Stimulated activated naive CD8-positive, alpha-beta T cell treated with anti-CD3 and anti-CD28 coated beads, Interleukin-15, amount 100 ng/mL, for 72 hours (primary cell): ENCODE data around the gene DPM3.

Experiments
- ATAC-seq: fragments of 150-1000 bp; cut with Tn5 transposase; 2 replicates; pipeline ENCODE4 v1.10.0; 2021; ENCODE audit warnings: mild to moderate bottlenecking, moderate library complexity
- DNase-seq, 2 donors: peaks; one replicate each; pipeline ENCODE4 v3.0.0; 2021 to 2022
- H3K27ac Mint-ChIP-seq, 2 donors: one replicate each; pipeline ENCODE4 v1.8.0; 2022; ENCODE audit warnings: mild to moderate bottlenecking in 2 of 2, mixed read lengths in 2 of 2, moderate library complexity in 2 of 2
- H3K27me3 Mint-ChIP-seq: one replicate; pipeline ENCODE4 v1.8.0; 2022; ENCODE audit warnings: mixed read lengths
- H3K4me1 Mint-ChIP-seq: one replicate; pipeline ENCODE4 v1.8.0; 2022; ENCODE audit warnings: mild to moderate bottlenecking, mixed read lengths
- H3K4me3 Mint-ChIP-seq, 2 donors: one replicate each; pipeline ENCODE4 v1.8.0; 2022; ENCODE audit warnings: mild to moderate bottlenecking in 2 of 2, mixed read lengths in 2 of 2, moderate library complexity in 1 of 2
- H3K9me3 Mint-ChIP-seq, 2 donors: one replicate each; pipeline ENCODE4 v1.8.0; 2022; ENCODE audit warnings: mixed read lengths in 2 of 2

The DPM3 gene

DNA sequence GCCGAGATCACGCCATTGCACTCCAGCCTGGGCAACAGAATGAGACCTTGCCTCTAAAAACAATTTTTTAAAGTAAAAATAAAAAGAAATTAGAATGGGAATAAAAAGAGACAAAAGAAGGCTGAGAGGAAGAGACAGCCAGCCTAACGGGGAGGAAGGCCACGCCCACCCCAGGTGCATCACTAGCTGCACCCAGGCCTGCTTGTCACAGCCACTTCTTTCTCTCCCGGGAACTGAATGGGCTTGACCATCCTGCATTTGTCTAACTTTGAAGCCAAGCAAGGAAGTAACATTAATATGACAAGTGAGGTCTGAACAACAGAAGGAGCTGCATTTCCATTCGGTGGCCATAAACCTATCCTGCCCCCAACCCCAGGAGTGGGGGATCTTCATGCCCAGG, 33.5 kb downstream of the DPM3 start:
- no peak for DNase-seq
- no peak overlapping the region for H3K4me3 Mint-ChIP-seq
- ATAC-seq = no peak
- H3K27me3 Mint-ChIP-seq = no peaks in the 10 kb centered on the region
- H3K4me1 Mint-ChIP-seq = no peaks in the 10 kb centered on the region
- no peak overlapping the region for H3K27ac Mint-ChIP-seq
- no peaks in the 10 kb centered on the region for H3K9me3 Mint-ChIP-seq

DNA sequence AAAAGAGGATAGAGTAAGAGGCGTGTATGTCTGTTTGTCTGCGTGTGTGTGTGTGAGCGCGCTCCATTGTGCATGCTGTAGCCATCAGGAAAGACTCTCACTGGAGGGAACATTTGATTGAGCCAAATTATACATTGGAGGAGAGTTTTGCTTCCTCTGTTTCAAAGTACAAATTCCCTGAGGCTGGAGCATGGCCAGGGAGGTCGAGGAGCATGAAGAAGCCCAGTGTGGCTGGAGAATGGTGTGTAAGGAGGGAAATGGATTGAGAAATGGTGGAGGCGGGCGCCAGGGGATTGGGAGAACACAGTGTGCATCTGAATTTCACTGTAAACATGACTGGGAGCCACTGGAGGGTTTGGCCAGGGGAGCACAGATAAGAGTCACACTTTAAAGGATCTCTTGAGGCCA, 34.7 kb downstream of the DPM3 start:
- Mint-ChIP-seq H3K27me3 (no peaks in the 10 kb centered on the region), H3K4me3 (no peak overlapping the region), H3K4me1 (no peaks in the 10 kb centered on the region), H3K9me3 (no peaks in the 10 kb centered on the region), H3K27ac (no peak overlapping the region)
- no peak for DNase-seq
- ATAC-seq = no peak

DNA sequence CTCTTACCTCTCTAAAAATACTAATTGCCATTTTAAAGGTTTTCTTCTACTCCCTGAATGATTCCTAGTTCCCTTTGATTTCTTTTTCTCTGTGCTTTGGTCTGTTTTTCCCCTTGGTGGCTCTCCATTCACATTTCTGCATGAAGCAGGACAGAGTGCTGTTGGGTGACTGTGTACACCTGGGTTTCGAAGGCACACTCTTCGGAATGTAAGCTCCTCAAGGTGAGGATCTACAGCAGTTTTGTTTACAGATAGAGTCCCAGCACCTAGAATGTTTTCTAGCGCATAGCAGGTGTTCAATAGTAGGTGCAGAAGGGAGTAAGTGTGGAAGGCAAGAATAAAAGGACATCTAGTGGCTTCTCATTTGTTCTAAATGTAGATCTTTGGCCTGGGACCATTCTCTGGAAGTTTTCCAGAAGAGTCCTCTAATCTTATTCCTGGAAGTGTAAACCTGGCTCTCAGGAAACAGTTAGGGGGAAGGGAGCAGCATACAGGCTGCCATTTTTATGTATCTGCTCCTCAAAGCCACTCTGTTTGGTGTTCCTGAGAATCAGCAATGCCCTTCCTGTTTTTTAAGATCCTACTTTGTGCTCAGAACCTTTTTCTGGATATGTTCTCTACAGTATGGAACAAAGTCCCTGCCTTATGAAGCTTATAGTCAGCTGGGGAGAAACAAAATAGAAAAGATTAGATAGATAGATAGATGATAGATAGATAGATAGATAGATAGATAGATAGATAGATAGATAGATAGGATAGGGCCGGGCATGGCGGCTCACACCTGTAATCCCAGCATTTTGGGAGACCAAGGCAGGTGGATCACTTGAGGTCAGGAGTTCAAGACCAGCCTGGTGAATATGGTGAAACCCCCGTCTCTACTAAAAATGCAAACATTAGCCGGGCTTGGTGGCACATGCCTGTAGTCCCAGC, 35.5 kb downstream of the DPM3 start:
- Mint-ChIP-seq H3K4me3 (no peak overlapping the region), H3K27me3 (no peaks in the 10 kb centered on the region), H3K4me1 (no peaks in the 10 kb centered on the region), H3K27ac (no peak overlapping the region), H3K9me3 (no peaks in the 10 kb centered on the region)
- no peak for ATAC-seq
- DNase-seq = no peak

DNA sequence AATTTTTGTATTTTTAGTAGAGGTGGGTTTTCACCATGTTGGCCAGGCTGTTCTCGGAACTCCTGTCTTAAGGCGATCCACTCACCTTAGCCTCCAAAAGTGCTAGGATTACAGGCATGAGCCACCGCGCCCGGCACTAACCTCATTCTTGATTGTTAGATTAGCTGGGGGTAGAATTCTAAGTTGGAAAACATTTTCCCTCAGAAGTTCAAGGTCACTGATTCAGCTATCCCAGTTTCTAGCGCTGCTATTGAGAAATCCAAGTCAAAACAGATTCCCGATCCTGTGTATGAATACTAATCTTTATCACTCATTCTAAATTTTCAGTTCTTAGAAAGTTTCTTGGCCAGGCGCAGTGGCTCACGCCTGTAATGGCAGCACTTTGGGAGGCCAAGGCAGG, 37.0 kb downstream of the DPM3 start:
- Mint-ChIP-seq H3K4me3 (no peak overlapping the region), H3K9me3 (no peaks in the 10 kb centered on the region), H3K27me3 (no peaks in the 10 kb centered on the region), H3K4me1 (no peaks in the 10 kb centered on the region), H3K27ac (no peak overlapping the region)
- no peak for ATAC-seq
- no peak for DNase-seq

DNA sequence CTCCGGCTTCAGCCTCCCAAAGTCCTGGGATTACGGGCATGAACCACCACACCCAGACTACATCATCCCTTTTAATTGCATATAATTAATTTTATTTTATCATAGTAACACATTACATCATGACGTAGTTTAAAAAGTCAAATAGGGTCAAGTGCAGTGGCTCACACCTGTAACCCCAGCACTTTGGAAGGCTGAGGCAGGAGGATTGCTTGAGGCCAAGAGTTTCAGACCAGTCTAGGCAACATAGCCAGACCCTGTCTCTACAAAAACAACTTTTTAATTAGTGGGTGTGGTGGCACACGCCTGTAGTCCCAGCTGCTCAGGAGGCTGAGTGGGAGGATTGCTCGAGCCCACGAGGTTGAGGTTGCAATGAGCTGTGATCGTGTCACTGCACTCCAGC, 41.0 kb downstream of the DPM3 start:
- DNase-seq = no peak
- Mint-ChIP-seq H3K4me1 (peaks cover 1% of the 10 kb centered on the region), H3K27me3 (peaks cover 14% of the 10 kb centered on the region), H3K9me3 (no peaks in the 10 kb centered on the region), H3K4me3 (no peak overlapping the region), H3K27ac (peak overlapping the region in 1 of 2 donors; percentile 83)
- ATAC-seq = no peak

DNA sequence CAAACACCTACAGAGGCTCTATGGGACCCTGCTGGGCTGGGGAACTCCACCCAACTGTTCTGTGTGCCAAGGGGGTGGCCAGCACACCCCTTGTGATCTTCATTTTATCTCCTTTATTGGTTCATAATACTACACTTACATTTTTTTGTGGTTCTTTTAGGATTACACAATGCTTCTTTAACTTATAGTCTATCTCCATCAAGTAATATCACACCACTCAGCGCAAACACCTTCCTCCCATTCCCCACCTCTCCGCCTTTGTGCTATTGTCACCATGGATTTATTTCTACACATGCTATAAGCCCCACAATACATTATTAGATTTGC, 45.7 kb downstream of the DPM3 start:
- H3K27me3 Mint-ChIP-seq = peaks cover 14% of the 10 kb centered on the region
- ATAC-seq (no peak), DNase-seq (no peak)
- no peak overlapping the region for H3K4me3 Mint-ChIP-seq
- no peaks in the 10 kb centered on the region for H3K9me3 Mint-ChIP-seq
- peaks cover 20% of the 10 kb centered on the region for H3K4me1 Mint-ChIP-seq
- H3K27ac Mint-ChIP-seq = no peak overlapping the region

DNA sequence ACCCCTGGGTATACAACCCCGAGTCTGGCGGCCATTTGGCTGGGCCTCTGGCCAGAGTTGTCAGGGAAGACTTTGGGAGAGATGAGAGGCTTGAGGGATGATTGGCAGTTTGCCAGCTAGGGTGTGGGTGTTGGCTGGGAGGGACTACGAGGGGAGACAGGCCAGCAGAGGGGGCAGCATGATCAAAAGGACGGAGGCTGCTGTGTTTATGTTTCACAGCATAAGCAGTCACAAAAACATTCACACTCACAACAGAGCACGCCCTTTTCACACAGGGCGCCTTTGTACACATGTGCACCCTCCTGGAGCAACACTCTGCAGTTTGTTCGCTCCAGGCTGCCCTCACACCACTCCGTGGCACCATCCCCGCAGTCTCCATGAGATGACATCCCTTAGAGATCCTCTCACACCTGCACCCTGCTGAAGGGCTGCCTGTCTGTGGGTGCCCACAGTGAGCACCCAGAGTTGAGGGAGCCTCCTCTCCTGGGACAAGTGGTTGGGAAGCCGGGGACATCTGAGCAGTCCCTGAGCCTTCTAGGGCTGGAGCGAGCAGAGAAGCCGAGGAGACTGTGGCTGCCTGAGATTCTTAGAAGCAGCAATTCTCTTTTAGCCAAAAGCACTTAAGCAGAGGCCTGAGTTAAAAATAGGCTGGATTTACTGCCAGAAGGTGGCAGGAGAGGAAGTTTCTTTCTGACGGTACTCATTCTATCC, 46.3 kb downstream of the DPM3 start:
- Mint-ChIP-seq H3K27ac (no peak overlapping the region), H3K4me3 (no peak overlapping the region), H3K9me3 (no peaks in the 10 kb centered on the region), H3K4me1 (peaks cover 20% of the 10 kb centered on the region), H3K27me3 (peaks cover 14% of the 10 kb centered on the region)
- peak; percentile 61 for ATAC-seq
- DNase-seq = no peak

DNA sequence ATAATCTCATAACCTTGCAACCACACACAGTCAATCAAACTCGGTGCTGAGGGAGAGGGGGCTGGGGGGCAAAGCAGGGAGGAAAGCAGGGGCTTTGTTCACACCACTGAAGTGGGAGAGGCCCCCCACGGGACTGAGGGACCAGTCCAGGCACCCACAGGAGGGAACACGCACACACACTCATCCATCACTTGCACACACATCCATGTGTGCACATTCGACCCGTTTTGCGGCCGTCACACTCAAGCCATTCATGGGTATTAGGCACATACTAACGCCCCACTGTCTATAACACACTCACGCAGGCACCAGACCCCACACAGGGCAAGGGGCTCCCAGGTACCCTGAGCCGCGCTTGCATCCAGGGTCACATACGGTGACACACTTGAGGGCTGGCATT, 47.7 kb downstream of the DPM3 start:
- Mint-ChIP-seq H3K9me3 (no peaks in the 10 kb centered on the region), H3K4me3 (no peak overlapping the region), H3K4me1 (peaks cover 20% of the 10 kb centered on the region), H3K27ac (no peak overlapping the region), H3K27me3 (peaks cover 14% of the 10 kb centered on the region)
- DNase-seq (no peak), ATAC-seq (no peak)

DNA sequence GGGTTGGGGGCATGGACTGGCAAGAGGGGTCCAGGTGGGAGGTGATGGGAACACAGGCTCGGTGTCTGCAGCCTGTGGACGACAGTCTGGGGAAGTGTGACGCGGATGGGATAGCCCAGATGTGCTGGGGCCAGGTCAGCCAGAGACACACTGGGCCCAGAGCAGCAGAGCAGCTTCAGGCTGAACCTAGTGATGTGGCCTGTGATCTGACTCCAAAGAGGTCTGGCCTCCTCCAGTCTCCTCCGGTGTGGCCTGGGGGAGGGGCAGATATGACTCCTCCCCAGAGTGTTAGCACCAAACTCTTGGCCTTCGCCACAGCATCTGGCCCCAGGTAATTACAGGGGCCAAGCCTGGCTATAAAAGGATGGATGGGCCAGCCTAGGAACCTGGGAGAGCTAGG, 48.2 kb downstream of the DPM3 start:
- peaks cover 14% of the 10 kb centered on the region for H3K27me3 Mint-ChIP-seq
- no peak for ATAC-seq
- no peaks in the 10 kb centered on the region for H3K9me3 Mint-ChIP-seq
- H3K4me1 Mint-ChIP-seq = peaks cover 25% of the 10 kb centered on the region
- no peak overlapping the region for H3K27ac Mint-ChIP-seq
- no peak for DNase-seq
- H3K4me3 Mint-ChIP-seq = no peak overlapping the region

DNA sequence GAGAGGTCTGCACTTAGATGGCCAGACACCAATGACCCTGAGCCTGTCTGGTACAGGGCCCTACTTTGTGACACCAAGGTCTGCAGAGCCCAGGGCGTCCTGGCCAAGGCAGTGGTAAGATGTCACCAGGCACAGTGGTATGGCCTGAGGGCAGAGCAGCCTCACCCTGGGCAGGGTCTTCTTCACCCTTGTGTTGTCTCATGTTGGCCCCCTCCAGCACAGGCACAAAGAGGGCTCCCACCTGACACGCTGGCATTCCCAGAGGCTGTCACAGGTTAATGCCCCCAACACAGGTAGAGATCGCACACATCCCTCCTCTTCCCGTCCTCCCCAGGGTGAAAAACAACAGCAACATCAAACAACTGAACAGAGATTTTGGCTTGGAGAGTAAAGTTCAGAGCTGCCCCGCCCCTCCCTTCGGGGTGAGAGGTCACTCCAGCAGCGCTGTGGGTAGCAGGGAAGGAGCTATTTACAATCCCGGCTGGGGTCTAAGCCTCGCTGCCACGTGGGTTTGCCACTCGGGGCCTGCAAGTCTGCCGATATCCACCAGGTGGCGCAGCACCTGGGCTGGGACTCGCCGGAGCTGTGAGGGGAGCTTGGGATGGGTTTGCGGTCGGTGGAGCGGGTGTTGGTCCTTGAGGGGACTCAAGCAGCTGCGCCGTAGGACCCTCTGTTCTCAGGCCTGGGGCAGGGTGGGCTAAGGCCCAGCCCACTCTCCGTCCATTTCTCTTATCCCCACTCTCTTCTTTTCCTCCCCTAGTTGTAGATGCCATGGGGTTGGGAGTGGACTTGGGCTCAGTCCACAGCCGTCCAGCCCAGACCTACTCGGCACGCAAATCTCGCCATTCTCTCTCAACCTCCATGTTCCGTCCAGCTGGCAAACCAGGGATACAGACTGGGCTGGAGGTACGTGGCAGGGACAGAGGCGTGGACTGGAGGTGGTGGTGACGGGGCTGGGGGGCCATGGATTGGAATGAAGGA, 49.0 kb downstream of the DPM3 start:
- DNase-seq (peak; percentile 78 to 80), ATAC-seq (peak; percentile 76)
- H3K9me3 Mint-ChIP-seq = no peaks in the 10 kb centered on the region
- H3K4me3 Mint-ChIP-seq = peak overlapping the region in 1 of 2 donors; percentile 35
- H3K27me3 Mint-ChIP-seq = peaks cover 14% of the 10 kb centered on the region
- H3K4me1 Mint-ChIP-seq = peaks cover 28% of the 10 kb centered on the region
- peak overlapping the region in 1 of 2 donors; percentile 25 for H3K27ac Mint-ChIP-seq
